ENCODE results near the gene DLGAP3.

DNA sequence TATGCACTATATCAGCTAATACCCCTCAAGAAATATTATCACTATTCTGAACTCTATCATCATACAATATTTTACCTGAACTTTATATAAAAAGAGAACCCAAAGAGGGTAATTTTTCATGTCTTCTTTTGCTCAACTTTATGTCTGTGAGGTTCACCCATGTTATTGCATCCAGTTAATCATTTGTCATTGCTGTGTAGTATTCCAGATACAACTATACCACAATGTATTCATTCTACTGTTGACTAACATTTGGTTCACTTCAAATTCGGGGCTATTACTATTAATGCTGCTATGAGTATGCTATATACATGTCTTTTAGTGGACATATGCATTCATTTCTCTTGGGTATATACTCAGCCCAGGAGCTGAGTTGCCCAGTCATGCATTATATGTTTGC is 21.0 kb upstream of the DLGAP3 start:
- TF ChIP-seq, protein P1, sequence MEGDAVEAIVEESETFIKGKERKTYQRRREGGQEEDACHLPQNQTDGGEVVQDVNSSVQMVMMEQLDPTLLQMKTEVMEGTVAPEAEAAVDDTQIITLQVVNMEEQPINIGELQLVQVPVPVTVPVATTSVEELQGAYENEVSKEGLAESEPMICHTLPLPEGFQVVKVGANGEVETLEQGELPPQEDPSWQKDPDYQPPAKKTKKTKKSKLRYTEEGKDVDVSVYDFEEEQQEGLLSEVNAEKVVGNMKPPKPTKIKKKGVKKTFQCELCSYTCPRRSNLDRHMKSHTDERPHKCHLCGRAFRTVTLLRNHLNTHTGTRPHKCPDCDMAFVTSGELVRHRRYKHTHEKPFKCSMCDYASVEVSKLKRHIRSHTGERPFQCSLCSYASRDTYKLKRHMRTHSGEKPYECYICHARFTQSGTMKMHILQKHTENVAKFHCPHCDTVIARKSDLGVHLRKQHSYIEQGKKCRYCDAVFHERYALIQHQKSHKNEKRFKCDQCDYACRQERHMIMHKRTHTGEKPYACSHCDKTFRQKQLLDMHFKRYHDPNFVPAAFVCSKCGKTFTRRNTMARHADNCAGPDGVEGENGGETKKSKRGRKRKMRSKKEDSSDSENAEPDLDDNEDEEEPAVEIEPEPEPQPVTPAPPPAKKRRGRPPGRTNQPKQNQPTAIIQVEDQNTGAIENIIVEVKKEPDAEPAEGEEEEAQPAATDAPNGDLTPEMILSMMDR (IDR thresholded peaks at IDR 0.05), result no peak
- TF ChIP-seq POLR2A (IDR thresholded peaks at IDR 0.05) (no peak), EP300 (IDR thresholded peaks at IDR 0.05) (no peak)

Data from ovary (tissue), 3 donors.